ENCODE measurements around the gene VN1R5.

- no peak for TF ChIP-seq POLR2A (IDR thresholded peaks at IDR 0.05)
- no peak for TF ChIP-seq CTCF (IDR thresholded peaks at IDR 0.05)
These were observed 46.5 kb upstream of the VN1R5 start for GRCh38 chr1:247209396-247209795.
